ENCODE measurements around the gene CYB561. TPM values are rescaled to one million over a fixed set of nuclear protein-coding genes. Genes with fewer than 3 reads are reported as not detected.

Gene CYB561
- total RNA-seq, 1 donor from 2014 or later, result 8.1 TPM

GRCh38 chr17:63494300-63494928 lies 48.3 kb upstream of the CYB561 start:
- DNase-seq (ENCODE audit: low read depth), result no peak
- Histone ChIP-seq H3K27me3 (ENCODE audit: insufficient read depth, low read length) (peaks cover 14% of the 10 kb centered on the region), H2AFZ (ENCODE audit: low read depth, low read length) (no peak overlapping the region), H3K9me3 (ENCODE audit: insufficient read depth, low read depth, low read length) (no peaks in the 10 kb centered on the region), H3K27ac (ENCODE audit: low read depth, low read length) (no peak overlapping the region), H4K20me1 (ENCODE audit: insufficient read depth, low read length) (no peaks in the 10 kb centered on the region), H3K4me1 (ENCODE audit: insufficient read depth, low read length) (no peaks in the 10 kb centered on the region), H3K9ac (ENCODE audit: low read length) (no peak overlapping the region), H3K79me2 (ENCODE audit: insufficient read depth, low read length) (no peaks in the 10 kb centered on the region), H3K36me3 (ENCODE audit: insufficient read depth, low read length) (no peaks in the 10 kb centered on the region), H3K4me2 (ENCODE audit: low read length) (no peak overlapping the region), H3K4me3 (ENCODE audit: insufficient read depth, low read depth, low read length) (no peak overlapping the region)
- Mint-ChIP-seq H3K27me3 (ENCODE audit: low read depth, unreplicated experiment) (peaks cover 44% of the 10 kb centered on the region), H3K36me3 (ENCODE audit: low read depth, unreplicated experiment) (peaks cover 3% of the 10 kb centered on the region), H3K9me3 (ENCODE audit: unreplicated experiment) (no peaks in the 10 kb centered on the region), H3K4me3 (ENCODE audit: unreplicated experiment) (no peak overlapping the region), H3K4me1 (ENCODE audit: low read depth, unreplicated experiment) (peaks cover 7% of the 10 kb centered on the region), H3K27ac (ENCODE audit: unreplicated experiment) (no peak overlapping the region)
- FAIRE-seq, result no peak
- TF ChIP-seq EZH2 (IDR thresholded peaks at IDR 0.05; ENCODE audit: insufficient read depth, low read length), result no peak

GRCh38 chr17:63493411-63493810 lies 47.3 kb upstream of the CYB561 start:
- no peak overlapping the region for H3K27ac Mint-ChIP-seq (ENCODE audit: unreplicated experiment)
- no peak for DNase-seq (ENCODE audit: low read depth)
- no peak for FAIRE-seq
- H3K4me1 ChIP-seq (ENCODE audit: insufficient read depth, low read length), result no peaks in the 10 kb centered on the region
- H2AFZ ChIP-seq (ENCODE audit: low read depth, low read length), result no peak overlapping the region
- H3K36me3 Mint-ChIP-seq (ENCODE audit: low read depth, unreplicated experiment), result peaks cover 6% of the 10 kb centered on the region
- no peaks in the 10 kb centered on the region for H3K79me2 ChIP-seq (ENCODE audit: insufficient read depth, low read length)
- no peak overlapping the region for H3K9ac ChIP-seq (ENCODE audit: low read length)
- H3K4me2 ChIP-seq (ENCODE audit: low read length), result no peak overlapping the region
- H3K27me3 ChIP-seq (ENCODE audit: insufficient read depth, low read length), result peaks cover 14% of the 10 kb centered on the region
- H3K27ac ChIP-seq (ENCODE audit: low read depth, low read length), result no peak overlapping the region
- H4K20me1 ChIP-seq (ENCODE audit: insufficient read depth, low read length), result no peaks in the 10 kb centered on the region
- H3K4me3 ChIP-seq (ENCODE audit: insufficient read depth, low read depth, low read length), result no peak overlapping the region
- no peaks in the 10 kb centered on the region for H3K9me3 Mint-ChIP-seq (ENCODE audit: unreplicated experiment)
- H3K36me3 ChIP-seq (ENCODE audit: insufficient read depth, low read length), result no peaks in the 10 kb centered on the region
- peaks cover 50% of the 10 kb centered on the region for H3K27me3 Mint-ChIP-seq (ENCODE audit: low read depth, unreplicated experiment)
- H3K4me3 Mint-ChIP-seq (ENCODE audit: unreplicated experiment), result no peak overlapping the region
- H3K9me3 ChIP-seq (ENCODE audit: insufficient read depth, low read depth, low read length), result no peaks in the 10 kb centered on the region
- peaks cover 4% of the 10 kb centered on the region for H3K4me1 Mint-ChIP-seq (ENCODE audit: low read depth, unreplicated experiment)
- TF ChIP-seq CTCF (IDR thresholded peaks at IDR 0.05; ENCODE audit: insufficient read depth, low read depth, low read length) (no peak), EZH2 (IDR thresholded peaks at IDR 0.05; ENCODE audit: insufficient read depth, low read length) (no peak)

- Histone ChIP-seq H3K27me3 (ENCODE audit: insufficient read depth, low read length) (peaks cover 14% of the 10 kb centered on the region), H4K20me1 (ENCODE audit: insufficient read depth, low read length) (no peaks in the 10 kb centered on the region), H3K79me2 (ENCODE audit: insufficient read depth, low read length) (no peaks in the 10 kb centered on the region), H3K4me3 (ENCODE audit: insufficient read depth, low read depth, low read length) (no peak overlapping the region), H3K4me2 (ENCODE audit: low read length) (no peak overlapping the region), H3K9me3 (ENCODE audit: insufficient read depth, low read depth, low read length) (no peaks in the 10 kb centered on the region), H3K9ac (ENCODE audit: low read length) (no peak overlapping the region), H3K36me3 (ENCODE audit: insufficient read depth, low read length) (no peaks in the 10 kb centered on the region), H3K27ac (ENCODE audit: low read depth, low read length) (no peak overlapping the region), H3K4me1 (ENCODE audit: insufficient read depth, low read length) (no peaks in the 10 kb centered on the region), H2AFZ (ENCODE audit: low read depth, low read length) (no peak overlapping the region)
- peaks cover 6% of the 10 kb centered on the region for H3K36me3 Mint-ChIP-seq (ENCODE audit: low read depth, unreplicated experiment)
- H3K27me3 Mint-ChIP-seq (ENCODE audit: low read depth, unreplicated experiment), result peaks cover 50% of the 10 kb centered on the region
- no peak overlapping the region for H3K27ac Mint-ChIP-seq (ENCODE audit: unreplicated experiment)
- DNase-seq (ENCODE audit: low read depth) (no peak), FAIRE-seq (no peak)
- no peaks in the 10 kb centered on the region for H3K9me3 Mint-ChIP-seq (ENCODE audit: unreplicated experiment)
- peaks cover 4% of the 10 kb centered on the region for H3K4me1 Mint-ChIP-seq (ENCODE audit: low read depth, unreplicated experiment)
- no peak for TF ChIP-seq CTCF (IDR thresholded peaks at IDR 0.05; ENCODE audit: insufficient read depth, low read depth, low read length)
- no peak for TF ChIP-seq EZH2 (IDR thresholded peaks at IDR 0.05; ENCODE audit: insufficient read depth, low read length)
- H3K4me3 Mint-ChIP-seq (ENCODE audit: unreplicated experiment), result no peak overlapping the region
These were observed 46.8 kb upstream of the CYB561 start for GRCh38 chr17:63492940-63493339.
